Measurements from ENCODE around the gene QRICH1.

The QRICH1 gene

GRCh38 chr3:49032646-49033304, 61.1 kb downstream of the QRICH1 start:
- DNase-seq, result no peak

GRCh38 chr3:49030321-49030720, 63.5 kb downstream of the QRICH1 start:
- DNase-seq, result no peak

- no peak for DNase-seq
These were observed 64.3 kb downstream of the QRICH1 start for GRCh38 chr3:49029563-49029884.

GRCh38 chr3:49028673-49029562, 65.0 kb downstream of the QRICH1 start, which contains the start of gene IMPDH2:
Gene IMPDH2 (minus strand): TSS chr3:49029398. CDS start chr3:49029350, 48 bp downstream.
- DNase-seq, result no peak

GRCh38 chr3:49028298-49028672, 65.6 kb downstream of the QRICH1 start:
- DNase-seq, result no peak

GRCh38 chr3:49027634-49028033, 66.2 kb downstream of the QRICH1 start:
- no peak for DNase-seq

GRCh38 chr3:49026536-49026935, 67.3 kb downstream of the QRICH1 start:
- DNase-seq, result no peak

- DNase-seq, result no peak
These were observed 67.9 kb downstream of the QRICH1 start for GRCh38 chr3:49025793-49026520.

- no peak for DNase-seq
These were observed 68.7 kb downstream of the QRICH1 start for GRCh38 chr3:49025005-49025792.

GRCh38 chr3:49024449-49024848, 69.4 kb downstream of the QRICH1 start:
- DNase-seq, result no peak

- DNase-seq, result no peak
These were observed 70.1 kb downstream of the QRICH1 start for GRCh38 chr3:49023775-49024174.

- no peak for DNase-seq
These were observed 71.1 kb downstream of the QRICH1 start for GRCh38 chr3:49022688-49023171.

GRCh38 chr3:49021813-49022687, 71.8 kb downstream of the QRICH1 start, which contains the start of gene NDUFAF3:
Gene NDUFAF3 (plus strand): TSS chr3:49022121. CDS start chr3:49022145, 24 bp downstream.
- no peak for DNase-seq

- peak; percentile 70 for DNase-seq
These were observed 72.6 kb downstream of the QRICH1 start for GRCh38 chr3:49021213-49021812.

- no peak for DNase-seq
These were observed 73.3 kb downstream of the QRICH1 start for GRCh38 chr3:49020330-49021212.

- DNase-seq, result no peak
These were observed 73.9 kb downstream of the QRICH1 start for GRCh38 chr3:49019941-49020329.

GRCh38 chr3:49018707-49019006, 75.2 kb downstream of the QRICH1 start:
- no peak for DNase-seq

- DNase-seq, result no peak
These were observed 75.7 kb downstream of the QRICH1 start, which contains the start of gene DALRD3 for GRCh38 chr3:49017971-49018706. Gene DALRD3 (minus strand): TSS chr3:49018580. CDS start chr3:49018564, 16 bp downstream.

- no peak for DNase-seq
These were observed 76.5 kb downstream of the QRICH1 start for GRCh38 chr3:49017229-49017970.

Measured in NCI-H187 treated with DMSO at 0.1 percent for 48 hours (cell line).